Ammon's horn (tissue), 1 donor: ENCODE results near the gene BORA.
"Not testable (repeated sequence)": the region's sequence is repeated elsewhere in the genome, so short reads cannot be mapped to it uniquely, and the experiment has no call there.

Source experiments
- DNase-seq: peaks from one replicate; pipeline ENCODE4 v3.0.0-alpha.2; 2016; ENCODE audit warnings: low spot score

BORA gene

DNA sequence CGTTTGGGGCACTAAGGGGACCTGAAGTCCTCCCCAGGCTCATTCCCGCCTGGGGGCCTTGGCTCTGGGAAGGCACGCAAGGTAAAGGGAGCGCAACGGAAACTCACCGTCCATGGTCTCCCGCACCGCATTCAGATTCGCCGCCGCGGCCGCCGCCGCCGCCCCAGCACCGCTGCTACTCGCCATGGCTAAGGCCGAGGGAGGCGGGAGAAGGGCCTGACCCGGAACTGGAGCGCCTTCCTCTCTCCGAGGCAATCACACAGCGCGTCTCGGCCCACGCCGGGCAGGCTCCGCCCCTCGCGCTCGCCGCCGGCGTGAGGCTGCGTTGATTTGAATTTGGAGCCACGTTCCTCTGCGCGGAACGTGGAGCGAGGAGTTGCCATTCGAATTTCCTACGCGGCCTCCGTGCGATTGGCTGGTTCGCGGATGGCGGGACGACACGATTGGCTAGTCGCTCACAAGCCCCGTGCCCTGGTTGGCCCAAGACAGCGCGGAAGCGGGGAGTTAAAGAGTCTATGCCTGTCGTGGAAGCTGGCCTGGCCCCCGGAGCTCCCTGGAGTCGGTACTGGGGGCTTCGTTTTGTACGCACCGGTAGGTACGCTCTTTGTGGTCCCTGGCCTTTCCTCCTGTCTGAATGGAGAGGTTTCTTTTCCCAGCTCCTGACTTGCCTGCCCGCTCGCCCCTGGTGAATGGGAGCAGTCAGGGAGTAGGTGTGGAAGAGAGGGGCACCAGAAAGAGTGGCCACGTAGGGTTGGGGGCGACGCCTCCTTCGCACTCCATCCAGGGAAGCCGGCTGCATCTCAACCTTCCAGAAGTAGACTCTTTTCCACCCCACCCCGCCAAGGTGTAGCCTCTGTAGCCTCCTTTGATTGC lies at the start of gene BORA, which contains the start of gene MZT1:
TSS of gene BORA (plus strand) at position 507 of the 873 bp plus-strand sequence. CDS start 1,018 bp downstream, outside the sequence.
TSS of gene MZT1 (minus strand) at position 213 of the 873 bp plus-strand sequence. CDS start at position 186, 27 bp downstream.
- peak; percentile 97 for DNase-seq

DNA sequence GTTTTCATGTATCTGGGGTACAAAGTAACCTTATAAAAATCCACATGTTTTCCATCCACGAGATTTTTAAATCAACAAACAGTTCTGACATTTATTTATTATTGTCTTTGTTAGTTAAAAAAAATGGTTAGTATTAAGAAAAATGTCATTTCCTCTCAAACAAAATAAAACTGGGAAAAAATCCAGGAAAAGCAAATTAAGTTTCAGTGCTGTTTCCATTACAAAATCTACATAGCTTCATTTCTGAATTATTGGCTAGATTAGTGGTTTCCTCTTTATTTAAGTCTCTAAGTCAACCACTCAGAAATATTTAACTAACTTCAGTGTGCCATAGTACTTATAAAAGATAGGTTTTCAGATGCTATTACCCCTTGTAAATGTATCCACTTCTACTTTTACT lies 49.4 kb upstream of the BORA start:
- no peak for DNase-seq

DNA sequence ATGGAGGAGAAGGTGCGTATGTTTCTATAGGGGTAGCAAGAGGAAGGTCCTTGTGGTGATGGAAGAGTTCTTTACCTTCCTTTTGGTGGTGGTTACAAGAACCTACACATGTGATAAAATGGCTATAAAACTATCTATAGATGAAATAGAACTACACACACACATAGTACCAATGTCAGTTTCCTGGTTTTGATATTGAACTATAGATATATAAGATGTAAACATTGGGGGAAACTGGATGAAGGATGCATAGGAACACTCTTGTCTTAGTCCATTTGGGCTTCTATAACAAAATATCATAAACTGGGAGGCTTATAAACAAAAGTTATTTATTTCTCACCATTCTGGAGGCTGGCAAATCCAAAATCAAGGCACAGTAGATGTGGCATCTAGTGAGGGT lies 47.4 kb upstream of the BORA start:
- DNase-seq, result no peak

DNA sequence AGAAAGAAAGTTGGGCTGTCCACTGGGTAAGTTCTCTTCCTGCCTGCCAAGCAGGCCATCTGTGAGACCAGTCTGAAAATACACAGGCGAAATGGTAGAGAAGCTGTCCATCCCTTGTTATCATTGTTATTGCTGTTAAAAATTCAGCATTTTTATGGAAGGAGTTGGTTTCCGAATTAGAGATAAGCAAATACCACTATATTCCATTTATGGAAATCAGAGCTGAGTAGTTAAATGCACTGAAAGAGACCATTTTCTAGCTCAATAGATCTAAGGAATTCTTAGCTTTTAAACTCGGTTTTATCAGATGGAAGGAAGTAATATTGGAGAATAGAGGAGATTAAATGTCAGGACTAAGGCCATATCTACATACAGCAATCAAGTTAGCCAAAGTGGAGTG lies 41.0 kb upstream of the BORA start:
- DNase-seq, result no peak

DNA sequence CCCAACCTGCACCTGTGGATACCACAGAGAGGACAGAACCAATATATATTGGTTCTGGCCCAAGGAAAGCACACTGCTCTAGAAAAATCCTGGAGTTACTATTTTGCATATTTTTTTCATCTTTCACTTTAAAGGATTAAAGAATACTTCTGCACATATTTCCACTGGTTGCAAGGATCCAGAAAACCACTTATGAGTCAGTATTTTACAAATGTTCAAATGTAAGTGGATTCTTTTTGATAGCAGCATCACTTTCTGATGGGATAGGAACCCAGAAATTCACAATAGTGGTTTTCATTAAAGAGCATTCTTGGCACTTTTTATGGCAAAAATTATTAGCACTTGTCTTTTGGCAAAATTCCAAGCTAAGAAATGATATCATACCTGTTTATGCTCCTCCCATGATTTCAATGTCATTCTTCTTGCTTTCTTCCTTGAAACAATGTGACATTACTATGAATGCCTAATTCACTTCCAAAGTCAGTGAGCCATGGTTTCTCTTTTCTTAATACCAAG lies 38.5 kb upstream of the BORA start:
- no peak for DNase-seq

DNA sequence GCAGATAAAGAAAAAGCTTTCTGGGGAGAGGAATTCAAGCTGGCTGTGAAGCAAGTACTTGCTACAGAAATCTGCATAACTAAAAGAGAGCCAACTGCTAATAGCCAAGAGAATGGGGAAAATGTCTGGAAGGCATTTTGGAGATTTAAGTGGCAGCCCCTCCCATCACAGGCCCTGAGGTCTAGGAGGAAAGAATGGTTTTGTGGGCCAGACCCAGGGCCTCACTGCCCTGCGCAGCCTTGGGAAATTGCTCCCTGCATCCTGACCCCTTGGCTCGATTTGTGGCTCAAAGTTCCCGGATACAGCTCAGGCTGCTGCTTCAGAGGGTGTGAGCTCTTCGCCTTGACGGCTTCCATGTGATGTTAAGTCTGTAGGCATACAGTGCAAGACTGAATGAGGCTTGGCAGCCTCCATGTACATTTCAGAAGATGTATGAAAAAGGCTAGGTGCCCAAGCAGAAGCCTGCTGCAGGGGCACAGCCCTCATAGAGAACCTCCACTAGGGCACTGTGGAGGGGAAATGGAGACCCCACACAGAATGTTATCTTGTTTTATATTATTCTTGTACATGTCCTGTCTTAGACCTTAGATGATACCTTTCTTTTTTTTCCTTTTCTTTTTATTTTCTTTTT lies 34.7 kb upstream of the BORA start:
- no peak for DNase-seq

DNA sequence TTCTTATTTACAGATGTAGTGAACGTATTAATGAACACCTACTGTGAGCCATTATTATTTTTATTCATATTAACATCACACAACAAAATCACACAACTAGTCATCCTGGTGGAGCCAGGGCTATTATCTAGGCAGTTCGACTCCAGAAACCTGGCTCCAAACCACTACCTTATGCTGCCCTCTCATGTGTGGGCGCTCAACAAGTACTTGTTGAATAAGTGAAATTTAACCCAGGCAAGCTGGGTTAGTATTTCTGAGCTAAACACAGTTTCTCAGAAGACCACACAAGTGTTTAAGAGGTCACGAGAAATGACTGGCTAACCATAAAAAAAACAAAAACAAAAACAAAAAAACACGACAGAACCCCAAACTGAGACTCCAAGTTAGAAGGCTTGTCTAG lies 33.9 kb upstream of the BORA start:
- DNase-seq, result no peak

DNA sequence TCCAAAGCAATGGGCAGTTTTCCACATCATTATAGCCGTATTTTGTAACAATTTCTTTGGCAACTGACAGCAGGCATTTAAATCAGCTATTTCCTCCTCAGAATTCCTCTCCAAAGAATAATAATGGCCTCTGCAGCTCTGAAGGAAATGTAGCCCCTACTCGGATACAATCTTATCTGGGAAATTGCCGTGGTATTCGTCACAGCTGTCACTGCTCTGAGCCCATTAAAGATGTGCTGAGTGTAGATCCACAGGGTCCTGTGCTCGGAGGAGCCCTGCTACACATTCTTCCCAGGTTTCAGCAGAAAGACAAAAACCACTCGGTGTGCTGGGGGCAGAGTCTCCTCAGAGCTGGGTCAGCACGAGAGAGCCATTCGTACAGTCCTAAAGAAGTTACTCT lies 33.4 kb upstream of the BORA start:
- DNase-seq, result no peak

DNA sequence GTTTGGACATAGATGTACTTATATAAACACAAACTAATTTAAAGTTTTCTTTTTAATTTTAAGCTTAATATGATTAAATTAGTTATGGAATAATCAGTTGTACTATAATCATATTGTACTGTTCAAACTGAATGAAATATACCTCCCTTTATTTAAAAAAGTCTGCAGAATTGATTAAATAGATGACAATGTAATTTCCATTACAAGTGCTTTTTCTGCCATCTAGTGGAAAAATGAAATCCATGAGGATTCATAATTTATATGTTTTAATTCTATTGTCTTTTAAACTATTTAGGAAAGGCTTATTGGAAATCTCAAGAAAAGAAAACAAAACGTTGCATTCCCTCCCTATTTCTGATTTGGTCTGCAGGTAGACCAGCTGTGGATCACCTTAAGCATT lies 31.1 kb upstream of the BORA start:
- DNase-seq, result no peak

DNA sequence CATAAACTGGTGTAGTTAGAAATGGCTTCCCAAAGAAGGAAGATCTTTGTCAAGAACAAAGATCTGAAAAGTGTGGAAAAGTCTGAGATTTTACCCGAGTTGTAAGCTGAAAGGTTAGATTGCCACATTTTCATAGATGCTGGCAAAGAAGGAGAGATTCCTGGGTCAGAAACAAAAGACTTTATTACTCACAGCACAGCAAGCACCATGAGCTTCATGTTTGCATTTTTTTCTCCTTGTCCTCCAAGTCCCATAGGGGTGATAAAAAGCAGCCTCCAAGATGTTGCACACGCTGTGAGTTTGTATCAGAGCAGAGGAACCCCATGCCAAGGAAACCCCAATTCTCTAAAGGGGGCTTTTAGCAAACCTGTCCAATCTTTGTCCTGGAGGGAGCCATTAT lies 29.6 kb upstream of the BORA start:
- DNase-seq, result no peak

DNA sequence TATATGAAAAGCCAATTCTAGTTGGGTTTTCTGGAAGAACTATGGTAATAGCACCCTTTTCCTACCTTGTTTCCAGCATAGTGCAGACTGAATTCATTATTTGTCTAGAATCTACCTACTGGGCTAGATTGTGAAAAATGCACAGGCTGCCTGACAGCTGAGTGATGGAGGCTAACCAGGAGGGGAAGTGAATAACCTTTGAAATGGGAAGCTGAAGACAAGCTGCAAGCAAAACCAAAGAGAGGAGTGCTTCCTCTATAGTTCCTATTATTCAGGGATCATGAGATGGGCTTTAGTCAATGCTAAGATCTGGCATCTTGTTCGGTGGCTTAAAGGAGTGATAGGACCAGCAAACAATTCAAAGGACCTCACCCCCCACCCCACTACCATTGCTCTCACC lies 27.2 kb upstream of the BORA start:
- DNase-seq, result no peak

DNA sequence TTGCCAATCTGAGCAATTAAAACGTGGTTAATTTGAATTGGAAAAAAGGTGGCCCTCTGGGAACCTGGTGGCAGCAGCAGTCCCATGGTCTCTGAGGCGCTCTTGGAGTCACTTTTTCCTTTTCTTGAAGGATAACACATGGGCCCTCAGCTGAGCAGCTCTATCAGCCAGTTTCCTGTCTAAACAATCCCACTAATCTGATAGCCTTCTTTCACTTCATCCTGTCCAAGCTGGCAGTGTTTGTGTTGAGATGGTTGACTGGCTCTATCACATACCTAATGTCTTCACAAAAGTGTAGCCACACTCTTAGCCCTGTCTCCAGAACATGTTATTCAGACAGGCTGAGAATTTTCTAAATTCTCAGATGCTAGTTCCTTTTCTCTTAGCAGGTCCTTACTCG lies 10.9 kb upstream of the BORA start:
- DNase-seq, result no peak

DNA sequence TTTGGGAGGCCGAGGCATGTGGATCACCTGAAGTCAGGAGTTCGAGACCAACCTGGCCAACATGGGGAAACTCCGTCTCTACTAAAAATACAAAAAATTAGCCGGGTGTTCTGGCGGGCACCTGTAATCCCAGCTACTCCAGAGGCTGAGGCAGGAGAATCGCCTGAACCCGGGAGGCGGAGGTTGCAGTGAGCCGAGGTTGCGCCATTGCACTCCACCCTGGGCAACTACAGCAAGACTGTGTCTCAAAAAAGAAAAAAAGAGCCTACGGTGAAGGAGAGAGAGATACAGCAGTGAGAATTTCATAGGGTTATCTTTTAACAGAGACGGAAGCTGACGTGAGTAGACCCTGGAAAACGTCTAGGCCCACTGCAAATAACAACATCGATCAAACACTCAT lies 1.5 kb upstream of the BORA start:
- not testable (repeated sequence) for DNase-seq

DNA sequence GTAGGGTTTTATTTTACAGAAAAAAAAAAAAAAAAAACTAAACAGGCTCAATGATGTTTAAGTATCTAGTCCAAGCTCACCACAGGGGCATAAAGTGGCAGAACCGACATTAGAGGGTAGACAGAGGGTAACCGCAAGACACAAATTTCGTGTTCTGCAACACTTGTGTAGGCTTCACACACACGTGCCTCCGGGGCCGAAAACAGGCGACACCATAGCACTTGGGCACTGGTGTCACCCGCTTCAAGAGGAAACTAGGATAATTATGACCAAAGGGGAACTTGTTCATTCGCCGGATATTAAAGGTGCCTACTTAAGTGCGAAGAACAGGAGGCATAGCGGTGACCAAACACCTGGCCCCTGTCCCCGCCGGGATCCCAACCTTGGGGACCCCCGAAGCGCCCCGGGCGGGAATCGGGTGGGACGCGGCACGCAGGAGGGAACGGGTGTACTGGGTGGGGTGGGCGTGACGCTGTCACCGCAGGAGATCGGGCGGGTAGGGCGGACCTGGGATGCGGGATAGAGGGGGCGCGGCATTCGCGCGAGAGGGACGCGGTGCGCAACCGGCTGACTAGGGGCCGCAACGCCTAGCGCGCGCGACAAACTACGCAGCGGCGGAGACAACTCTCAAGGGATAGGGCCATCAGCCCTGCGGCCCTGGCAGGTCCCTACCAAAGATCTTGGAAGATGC lies 852 bp upstream of the BORA start:
- peak; percentile 10 for DNase-seq

DNA sequence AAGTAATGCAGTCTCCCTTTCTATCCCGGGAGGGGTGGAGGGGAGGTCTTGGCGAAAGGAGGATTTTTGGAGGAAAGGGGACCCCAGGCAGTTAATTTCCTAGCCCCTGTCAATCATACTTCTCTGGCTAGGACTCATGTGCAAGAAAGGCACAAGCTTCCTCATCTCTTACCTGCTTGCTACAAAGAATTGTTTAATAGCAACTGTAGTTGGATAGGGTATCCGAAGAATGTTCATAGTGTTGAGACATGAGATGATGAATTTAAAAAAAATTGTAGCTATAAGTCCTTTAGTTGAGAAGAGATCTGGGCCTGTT lies 525 bp downstream of the BORA start:
- DNase-seq, result no peak

DNA sequence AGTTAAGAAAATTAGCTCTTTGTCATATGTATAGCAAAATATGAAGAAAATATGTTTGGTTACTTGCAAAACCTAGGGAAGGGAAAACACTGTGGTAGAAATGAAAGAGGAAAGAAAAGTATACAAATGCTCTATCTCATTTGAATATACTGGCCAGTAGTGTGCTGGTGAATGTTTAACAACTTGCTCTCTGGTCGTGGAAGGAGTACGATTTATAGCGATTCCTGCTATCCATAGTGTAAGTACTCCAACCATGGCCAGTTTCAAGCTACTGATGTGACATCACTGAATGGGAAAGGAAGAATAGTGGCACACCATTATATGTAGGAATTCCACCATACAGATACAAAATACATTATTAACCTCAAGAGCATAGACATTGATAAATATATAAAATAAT lies 9.3 kb downstream of the BORA start:
- DNase-seq, result no peak

DNA sequence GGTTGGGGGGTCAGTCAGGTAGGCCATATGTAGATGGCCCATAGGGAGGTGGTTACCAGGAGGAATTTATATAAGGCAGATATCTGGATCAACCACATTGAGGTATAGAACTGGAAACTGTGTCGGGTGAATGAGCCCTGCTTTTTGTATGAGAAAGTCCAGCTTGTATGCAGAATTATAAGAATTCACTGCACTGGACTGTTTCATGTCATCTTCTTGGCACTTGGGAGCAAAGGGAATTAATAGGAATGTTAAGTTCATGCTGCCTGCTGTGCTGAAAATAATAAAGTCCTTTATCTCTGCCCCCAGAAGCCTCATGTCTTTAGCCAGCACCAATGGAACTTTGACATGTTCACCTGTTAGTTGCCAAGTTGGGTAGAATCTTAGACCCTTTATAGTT lies 12.3 kb downstream of the BORA start:
- no peak for DNase-seq

DNA sequence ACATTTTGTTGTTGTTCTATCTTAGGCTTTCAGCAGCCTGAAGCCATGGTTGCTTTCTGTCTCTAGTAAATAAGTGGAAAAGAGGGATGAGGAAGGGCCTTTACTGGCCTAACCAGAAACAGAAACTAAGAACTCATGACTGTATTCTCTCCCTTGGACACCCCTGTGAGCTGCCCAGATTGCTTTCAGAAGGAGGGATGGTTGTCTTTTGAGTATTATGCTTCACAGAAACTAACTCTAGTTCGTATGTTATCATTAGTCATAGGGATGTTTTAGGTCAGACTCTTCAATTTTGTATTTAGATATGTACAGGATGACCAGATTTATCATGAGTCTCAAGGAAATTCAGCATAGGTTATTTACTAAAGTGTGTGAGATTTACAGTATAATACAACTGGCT lies 17.5 kb downstream of the BORA start:
- no peak for DNase-seq

DNA sequence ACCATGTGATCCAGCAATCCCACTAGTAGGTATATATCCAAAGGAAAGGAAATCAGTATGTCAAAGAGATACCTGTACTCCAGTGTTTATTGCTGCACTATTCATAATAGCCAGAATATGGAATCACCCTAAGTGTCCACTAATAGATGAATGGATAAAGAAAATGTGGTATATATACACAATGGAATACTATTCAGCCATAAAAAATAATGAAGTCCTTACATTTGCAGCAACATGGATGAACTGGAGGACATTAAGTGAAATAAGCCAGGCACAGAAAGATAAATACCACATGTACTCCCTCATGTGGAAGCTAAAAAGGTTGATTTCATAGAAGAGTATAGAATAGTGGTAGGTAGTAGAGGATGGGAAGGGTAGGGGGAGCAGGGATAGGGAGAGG lies 23.5 kb downstream of the BORA start:
- DNase-seq, result no peak

DNA sequence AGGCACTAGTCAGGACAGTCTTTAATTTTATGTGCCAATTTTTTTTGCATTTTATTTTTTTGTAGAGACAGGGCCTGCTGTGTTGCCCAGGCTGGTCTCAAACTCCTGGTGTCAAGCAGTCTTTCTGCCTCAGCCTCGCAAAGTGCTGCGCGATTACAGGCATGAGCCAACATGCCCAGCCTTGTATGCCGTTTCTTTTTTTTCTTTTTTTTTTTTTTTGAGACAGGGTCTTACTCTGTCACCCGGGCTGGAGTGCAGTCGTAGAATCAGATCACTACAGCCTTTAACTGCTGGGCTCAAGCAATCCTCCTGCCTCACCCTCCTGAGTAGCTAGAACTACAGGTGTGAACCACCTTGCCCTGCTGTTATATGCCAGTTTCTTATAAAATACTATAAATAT lies 26.4 kb downstream of the BORA start:
- no peak for DNase-seq

DNA sequence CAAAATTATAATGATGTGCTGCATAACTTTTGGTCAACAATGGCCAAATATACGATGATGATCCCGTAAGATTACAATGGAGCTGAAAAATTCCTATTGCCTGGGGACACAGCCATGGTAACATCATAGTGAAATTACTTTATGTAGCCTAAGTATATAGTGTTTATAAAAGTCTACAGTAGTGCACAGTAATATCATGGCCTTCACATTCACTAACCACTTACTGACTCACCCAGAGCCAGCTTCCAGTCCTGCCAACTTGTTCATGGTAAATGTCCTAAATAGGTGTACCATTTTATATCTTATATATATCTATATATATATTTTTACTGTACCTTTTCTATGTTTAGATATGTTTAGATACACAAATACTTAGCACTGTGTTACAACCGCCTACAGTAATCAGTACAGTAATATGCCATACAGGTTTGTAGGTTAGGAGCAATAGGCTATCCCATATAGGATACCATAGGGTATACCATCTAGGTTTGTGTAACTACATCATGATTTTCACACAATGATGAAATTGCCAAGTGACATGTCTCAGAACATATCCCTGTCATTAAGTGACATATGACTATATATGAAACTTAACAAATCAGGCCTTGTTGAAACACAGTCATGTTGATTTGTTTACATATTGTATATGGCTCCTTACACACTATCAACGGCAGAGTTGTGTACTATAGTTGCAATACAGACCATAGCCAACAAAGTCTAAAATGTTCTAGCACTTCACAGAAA lies 30.2 kb downstream of the BORA start:
- no peak for DNase-seq

DNA sequence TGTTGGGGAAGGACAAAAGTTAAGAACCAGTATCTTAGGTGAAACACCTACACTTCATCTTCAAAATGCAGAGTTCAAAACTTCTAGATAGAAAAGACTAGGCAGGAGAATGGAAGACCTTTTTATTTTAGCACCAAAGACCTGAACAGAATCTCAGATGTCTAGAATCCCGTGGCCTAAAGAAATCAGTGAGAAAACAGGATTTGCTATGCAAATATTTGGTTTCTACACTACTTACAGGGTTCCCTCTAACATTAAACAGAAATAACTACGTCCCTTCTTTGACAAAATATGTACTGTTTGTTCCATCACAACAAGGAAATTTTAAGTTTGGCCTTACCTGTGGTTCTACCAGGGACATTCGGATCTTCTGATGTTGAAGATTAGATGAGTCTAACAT lies 32.5 kb downstream of the BORA start:
- no peak for DNase-seq
